Peyer's patch (tissue), 4 donors: ENCODE results near the gene KRT35.

ENCODE experiments used
- POLR2A ChIP-seq, 2 donors: fragments of 450-650 bp; IDR thresholded peaks; one replicate each; pipeline ENCODE4 v1.5.1; 2017; ENCODE audit warnings: antibody characterized with exemption in 2 of 2, mild to moderate bottlenecking in 2 of 2, moderate library complexity in 2 of 2
- TF ChIP-seq, protein P1 (sequence below), 6 experiments: fragments of 450-650 bp in 4 of 6; fragments of 200-600 bp in 2 of 6; sonication (generic) in 1 of 6; IDR thresholded peaks; one replicate each; pipeline ENCODE4 v1.5.1; 2017 to 2019; ENCODE audit warnings: antibody characterized with exemption in 6 of 6, mild to moderate bottlenecking in 3 of 6, moderate library complexity in 1 of 6

DNA sequence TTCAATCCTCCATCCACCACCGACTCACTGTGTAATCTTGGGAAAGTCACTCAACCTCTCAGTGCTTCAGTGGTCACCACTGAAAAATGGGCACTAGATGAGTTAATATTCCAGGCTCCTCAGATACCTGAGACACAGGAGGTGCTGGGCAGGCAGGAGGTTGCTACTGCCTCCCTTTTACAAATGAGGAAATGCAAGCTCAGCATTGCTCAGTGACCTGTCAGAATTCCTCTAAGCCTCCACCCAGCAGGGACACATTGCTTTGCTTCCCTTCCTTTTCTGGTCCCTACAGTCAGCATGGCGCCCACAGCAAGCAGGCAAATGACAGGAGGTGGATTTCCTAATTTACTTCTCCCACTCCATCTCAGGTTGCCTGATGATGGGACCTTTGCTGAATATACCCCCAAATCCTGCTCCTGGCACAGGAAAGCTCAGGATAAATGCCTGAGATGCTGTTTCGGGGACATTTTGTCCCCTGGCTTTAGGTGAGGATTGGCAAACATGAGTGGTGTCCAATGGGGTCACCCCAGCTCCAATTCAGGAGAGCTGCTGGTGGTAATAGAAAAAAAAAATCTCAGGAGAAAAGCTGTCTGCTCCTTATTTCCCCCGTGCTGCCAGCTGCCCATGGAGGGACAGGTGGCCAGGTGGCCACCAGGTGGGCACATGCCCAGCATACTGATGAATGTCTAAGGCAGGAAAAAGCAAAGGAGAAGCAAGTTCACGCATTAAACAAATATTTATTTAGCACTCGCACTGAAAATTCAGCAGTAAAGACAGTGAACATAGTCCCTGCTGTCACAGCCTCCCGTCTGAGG is 29.5 kb upstream of the KRT35 start:
- TF ChIP-seq, protein P1, sequence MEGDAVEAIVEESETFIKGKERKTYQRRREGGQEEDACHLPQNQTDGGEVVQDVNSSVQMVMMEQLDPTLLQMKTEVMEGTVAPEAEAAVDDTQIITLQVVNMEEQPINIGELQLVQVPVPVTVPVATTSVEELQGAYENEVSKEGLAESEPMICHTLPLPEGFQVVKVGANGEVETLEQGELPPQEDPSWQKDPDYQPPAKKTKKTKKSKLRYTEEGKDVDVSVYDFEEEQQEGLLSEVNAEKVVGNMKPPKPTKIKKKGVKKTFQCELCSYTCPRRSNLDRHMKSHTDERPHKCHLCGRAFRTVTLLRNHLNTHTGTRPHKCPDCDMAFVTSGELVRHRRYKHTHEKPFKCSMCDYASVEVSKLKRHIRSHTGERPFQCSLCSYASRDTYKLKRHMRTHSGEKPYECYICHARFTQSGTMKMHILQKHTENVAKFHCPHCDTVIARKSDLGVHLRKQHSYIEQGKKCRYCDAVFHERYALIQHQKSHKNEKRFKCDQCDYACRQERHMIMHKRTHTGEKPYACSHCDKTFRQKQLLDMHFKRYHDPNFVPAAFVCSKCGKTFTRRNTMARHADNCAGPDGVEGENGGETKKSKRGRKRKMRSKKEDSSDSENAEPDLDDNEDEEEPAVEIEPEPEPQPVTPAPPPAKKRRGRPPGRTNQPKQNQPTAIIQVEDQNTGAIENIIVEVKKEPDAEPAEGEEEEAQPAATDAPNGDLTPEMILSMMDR (IDR thresholded peaks at IDR 0.05) = no peak
- TF ChIP-seq POLR2A (IDR thresholded peaks at IDR 0.05) = no peak
